GM12892 (cell line): ENCODE measurements around the gene ITIH5.

Source experiments
- POLR2A ChIP-seq: IDR thresholded peaks from 2 replicates; pipeline ENCODE4 v1.6.1; 2011; ENCODE audit warnings: low read depth, low read length, control low read depth
- POLR2AphosphoS5 ChIP-seq: IDR thresholded peaks from 2 replicates; pipeline ENCODE4 v1.6.1; 2011; ENCODE audit warnings: low read depth, low read length, control low read depth
- TAF1 ChIP-seq: IDR thresholded peaks from 2 replicates; pipeline ENCODE4 v1.6.1; 2011; ENCODE audit warnings: low read depth, mild to moderate bottlenecking, control low read depth, low read length, borderline replicate concordance

- TF ChIP-seq POLR2A (no peak), POLR2AphosphoS5 (no peak), TAF1 (no peak)
These were observed 132.3 kb downstream of the ITIH5 start for GRCh38 chr10:7534480-7534852.
